GM21619 (cell line): ENCODE data around the gene DTNBP1.
A peak's percentile ranks its signal among the peaks of the same experiment; 100 is the strongest.

Experiments
- ATAC-seq: cut with Tn5 transposase; IDR thresholded peaks from one replicate; pipeline ENCODE4 v1.9.1; 2021; ENCODE audit not compliant: unreplicated experiment

Gene DTNBP1, protein sequence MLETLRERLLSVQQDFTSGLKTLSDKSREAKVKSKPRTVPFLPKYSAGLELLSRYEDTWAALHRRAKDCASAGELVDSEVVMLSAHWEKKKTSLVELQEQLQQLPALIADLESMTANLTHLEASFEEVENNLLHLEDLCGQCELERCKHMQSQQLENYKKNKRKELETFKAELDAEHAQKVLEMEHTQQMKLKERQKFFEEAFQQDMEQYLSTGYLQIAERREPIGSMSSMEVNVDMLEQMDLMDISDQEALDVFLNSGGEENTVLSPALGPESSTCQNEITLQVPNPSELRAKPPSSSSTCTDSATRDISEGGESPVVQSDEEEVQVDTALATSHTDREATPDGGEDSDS

GRCh38 chr6:15662326-15663129 is at the start of gene DTNBP1:
DTNBP1 (minus strand) TSS chr6:15663028; CDS start chr6:15662869, 159 bp downstream.
- peak; percentile 68 for ATAC-seq

DNA sequence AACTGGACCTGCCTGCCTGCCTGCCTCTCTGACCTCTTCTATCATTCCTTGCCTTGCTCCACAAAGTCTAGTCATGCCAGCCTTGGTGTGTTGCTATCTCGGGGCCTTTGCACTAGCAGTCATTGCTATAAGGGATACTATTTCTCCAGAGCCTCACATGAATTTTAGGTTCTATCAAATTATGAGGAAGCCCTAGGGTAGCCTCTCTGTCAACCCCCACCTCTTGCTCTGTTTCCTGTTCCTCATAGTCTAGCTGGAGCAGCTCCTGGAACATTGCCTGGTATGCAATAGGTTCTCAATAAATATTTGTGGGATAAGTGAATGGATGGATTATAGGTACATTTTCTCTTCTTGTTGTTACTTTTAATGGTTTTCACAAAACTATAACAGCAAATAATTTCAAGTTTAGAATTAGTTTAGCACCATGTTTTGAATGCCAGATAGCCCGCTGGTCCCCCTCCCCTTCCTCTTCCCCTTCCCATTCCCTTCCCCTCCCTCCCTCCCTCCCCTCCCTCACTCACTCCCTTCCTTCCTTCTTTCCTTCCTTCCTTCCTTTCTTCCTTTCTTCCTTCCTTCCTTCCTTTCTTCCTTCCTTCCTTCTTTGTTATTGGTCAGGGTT is 46.9 kb upstream of the DTNBP1 start:
- no peak for ATAC-seq

DNA sequence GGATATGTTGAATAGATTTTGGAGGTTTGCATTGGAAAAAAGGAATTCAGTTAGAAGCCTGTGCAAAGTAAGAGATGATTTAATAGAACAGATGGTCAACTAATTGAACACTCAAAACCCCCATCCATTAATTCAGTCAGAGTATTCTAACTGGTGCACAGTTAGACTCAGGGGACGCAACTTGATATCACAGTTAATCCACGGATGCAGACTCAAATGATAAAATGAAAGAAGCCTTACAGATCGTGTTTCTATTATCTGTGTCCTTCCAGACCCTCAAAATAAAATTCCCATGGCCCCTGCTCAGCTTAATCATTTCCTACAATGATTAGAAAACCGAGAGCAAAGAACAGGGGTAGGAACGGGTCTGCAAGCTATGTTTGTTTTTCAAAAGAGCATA is 45.4 kb upstream of the DTNBP1 start:
- ATAC-seq, result no peak

GRCh38 chr6:15705981-15706380 is 43.2 kb upstream of the DTNBP1 start:
- ATAC-seq, result no peak

DNA sequence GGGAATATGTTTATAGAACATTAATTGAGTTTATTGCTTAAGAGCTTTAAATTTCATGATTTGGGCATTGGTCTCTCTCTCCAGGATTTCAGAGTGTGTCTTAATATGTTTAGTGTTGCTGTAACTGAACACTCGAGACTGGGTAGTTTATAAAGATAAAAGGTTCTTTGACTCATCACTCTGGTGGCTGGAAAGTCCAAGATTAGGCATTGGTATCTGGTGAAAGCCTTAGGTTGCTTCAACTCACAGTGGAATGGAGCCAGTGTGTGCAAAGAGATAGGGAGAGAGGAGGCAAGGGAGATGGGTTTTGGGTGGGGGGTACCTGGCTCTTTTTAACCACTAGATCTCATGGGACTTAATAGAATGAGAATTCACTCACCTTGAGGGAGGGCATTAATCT is 35.6 kb upstream of the DTNBP1 start:
- ATAC-seq, result no peak

GRCh38 chr6:15697895-15698294 is 35.1 kb upstream of the DTNBP1 start:
- no peak for ATAC-seq

DNA sequence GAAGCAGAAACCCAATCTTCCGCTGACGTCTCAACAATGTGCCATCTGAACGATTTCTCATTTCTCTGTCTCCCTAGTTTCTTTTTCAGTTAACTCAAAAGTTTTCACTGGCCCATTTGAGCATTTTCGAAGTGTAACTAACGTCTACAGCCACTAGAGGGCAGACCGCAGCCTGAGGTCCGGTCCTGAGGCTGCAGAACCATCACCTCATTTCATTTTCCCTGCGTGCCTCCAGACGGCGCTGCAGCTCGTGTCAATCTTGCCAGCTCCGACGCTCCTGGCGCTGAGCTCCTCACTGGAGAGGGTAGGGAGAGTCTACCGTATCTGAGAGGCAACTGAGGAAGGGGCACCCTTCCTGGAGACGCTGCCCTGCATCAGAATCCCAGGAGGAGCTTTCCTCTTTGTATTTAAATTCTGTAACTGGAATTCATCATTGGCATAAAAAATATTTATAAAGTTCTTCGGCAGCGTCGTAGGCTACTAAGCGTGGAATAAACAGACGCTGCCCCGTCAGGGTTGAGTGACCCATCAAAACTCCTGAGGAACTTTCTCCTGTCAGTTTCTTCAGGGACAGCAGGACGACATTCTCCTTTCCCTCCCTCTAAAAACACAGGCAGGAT is 28.5 kb upstream of the DTNBP1 start:
- peak; percentile 99 for ATAC-seq

- no peak for ATAC-seq
Measured at GRCh38 chr6:15690510-15690909, 27.7 kb upstream of the DTNBP1 start.

GRCh38 chr6:15689586-15690482 is 27.0 kb upstream of the DTNBP1 start:
- no peak for ATAC-seq

DNA sequence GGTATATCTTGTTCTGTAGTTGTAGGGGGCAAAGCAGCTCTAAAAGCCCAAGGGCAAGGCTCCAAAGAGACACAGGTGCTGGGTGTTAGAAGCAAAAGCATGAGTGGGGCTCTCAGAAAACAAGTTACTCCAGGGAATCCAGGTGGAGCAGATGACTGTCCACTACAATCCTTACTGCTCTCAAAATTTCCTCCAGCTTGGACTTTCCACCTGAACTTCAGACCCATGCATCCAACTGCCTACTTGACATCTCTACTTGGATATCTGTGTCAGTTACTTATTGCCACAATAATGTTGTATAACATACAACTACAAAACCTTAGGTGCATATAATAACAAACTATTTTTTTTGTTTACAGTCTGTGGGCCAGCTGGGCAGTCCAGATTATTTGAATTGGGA is 22.8 kb upstream of the DTNBP1 start:
- ATAC-seq, result no peak

DNA sequence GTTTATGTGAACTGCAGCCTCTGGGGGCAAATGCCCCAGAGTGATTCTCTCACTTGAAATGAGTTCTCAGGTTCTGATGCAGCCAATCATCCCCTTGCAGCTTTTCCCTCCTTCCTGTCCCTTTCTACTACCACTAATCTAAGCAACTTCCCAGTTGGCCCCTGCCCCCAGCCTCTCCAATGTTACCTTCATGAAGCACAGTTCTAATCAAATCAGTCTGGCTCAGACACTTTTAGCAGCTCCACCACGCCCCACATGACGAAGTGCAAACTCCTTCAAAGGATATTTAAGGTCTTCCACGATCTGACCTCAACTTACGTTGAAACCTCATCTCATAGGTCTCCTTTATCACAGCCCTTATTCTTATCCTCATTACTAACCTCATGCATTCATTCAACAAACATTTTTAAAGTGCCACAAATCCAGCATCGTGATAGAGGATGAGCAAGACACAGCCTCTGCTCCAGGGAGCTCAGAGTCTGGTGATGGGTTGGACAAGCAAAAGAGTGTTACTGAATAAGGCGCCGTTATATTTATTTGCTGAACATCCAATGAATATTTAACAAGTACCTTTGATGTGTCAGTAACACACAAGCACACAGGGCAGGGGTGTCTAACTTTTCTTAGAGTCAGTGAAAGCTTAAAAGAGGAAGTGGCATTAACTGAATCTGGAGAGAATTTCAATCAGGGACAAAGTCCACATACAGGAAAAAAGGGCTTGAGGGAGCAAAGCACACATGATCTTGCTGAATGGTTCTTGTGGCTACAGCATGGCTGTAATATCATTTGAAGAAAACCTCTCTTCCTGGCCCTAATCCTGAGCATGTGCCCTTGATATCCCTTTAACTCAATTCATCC is 20.4 kb upstream of the DTNBP1 start:
- ATAC-seq, result no peak

GRCh38 chr6:15681946-15682345 is 19.1 kb upstream of the DTNBP1 start:
- no peak for ATAC-seq

- ATAC-seq, result no peak
Measured at GRCh38 chr6:15678514-15678913, 15.7 kb upstream of the DTNBP1 start.

- no peak for ATAC-seq
Measured at GRCh38 chr6:15677822-15678221, 15.0 kb upstream of the DTNBP1 start.

GRCh38 chr6:15675536-15676220 is 12.8 kb upstream of the DTNBP1 start:
- ATAC-seq, result no peak

- ATAC-seq, result no peak
Measured at GRCh38 chr6:15674690-15675386, 12.0 kb upstream of the DTNBP1 start.

- ATAC-seq, result no peak
Measured at GRCh38 chr6:15673666-15674065, 10.8 kb upstream of the DTNBP1 start.

DNA sequence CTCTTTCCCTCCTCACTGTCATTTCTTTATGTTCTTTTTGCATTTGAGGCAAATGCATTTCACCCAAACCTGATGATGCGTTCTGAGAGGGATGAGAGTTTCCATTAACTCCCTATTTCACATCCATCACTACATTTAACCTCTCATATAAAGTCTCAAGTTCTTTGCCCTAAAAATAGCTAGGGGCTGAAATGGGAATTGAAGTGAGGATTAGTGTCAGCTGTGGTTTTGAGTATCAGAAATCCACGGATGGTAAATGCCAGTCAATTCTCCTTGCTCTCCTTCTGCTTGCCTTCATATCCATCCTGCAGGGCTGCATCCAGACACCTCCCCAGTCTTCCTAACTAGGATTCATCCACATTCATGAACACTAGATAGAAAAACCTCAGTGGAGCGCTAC is 10.0 kb upstream of the DTNBP1 start:
- ATAC-seq, result no peak
